Measurements from ENCODE around the gene TYMP. TPM values are rescaled to one million over a fixed set of nuclear protein-coding genes. Genes with fewer than 3 reads are reported as not detected.

Gene TYMP
- total and polyA plus RNA-seq, 2 of the 8 experiments (the other 6 are each of a cell fraction or from before 2014, with no cell fraction given): 0.43 to 0.48 TPM

DNA sequence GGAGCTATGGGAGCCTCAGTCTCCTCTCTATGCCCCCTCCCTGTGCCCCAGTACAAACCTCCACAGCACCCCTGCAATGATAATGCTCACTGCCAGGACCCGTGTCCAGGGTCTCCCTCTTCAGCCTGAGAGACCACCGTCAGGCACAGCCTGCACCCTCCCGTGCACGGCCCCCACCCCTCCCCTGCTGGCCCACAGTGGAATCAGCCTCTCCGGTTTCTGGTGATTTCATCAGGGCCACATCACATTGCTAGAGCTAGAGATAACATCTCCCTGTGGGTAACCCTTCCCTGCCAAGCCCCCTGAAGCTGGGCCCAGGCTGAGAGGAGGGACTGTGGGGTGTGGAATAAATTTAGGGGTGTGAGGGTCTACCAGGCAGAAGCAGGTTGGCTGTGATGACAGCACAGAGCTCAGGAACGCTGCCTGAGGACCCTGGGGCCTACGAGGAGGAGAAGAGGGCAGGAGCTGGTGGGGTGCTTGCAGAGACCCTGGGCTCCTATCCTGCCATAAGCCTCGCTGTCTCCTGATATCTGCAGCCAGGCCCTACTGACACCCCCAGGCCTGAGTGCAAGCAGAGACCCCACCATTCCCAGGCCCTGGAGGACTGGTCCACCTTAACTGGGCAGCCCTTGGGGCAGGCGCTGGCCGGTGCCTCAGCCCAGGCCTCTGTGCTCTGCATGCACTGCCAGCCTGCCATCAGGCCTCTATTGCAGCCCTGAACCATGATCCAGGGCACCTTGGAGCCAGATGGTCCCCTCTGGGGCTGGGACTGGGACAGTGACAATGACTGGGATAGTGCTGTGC, 15.9 kb upstream of the TYMP start, which contains the start of gene KLHDC7B (continued):
- TF ChIP-seq SIN3A (conservative IDR thresholded peaks at IDR 0.05 in 1 of 2, IDR thresholded peaks at IDR 0.05 in 1 of 2; ENCODE audit: low read depth in 1 of 2, low read length in 2 of 2) (no peak), RAD21 (IDR thresholded peaks at IDR 0.05 in 1 of 2, conservative IDR thresholded peaks at IDR 0.05 in 1 of 2; ENCODE audit: low read depth in 2 of 2, low read length in 2 of 2) (no peak), SIRT6 (IDR thresholded peaks at IDR 0.05; ENCODE audit: low read length) (no peak), MAFK (IDR thresholded peaks at IDR 0.05; ENCODE audit: low read depth, low read length) (no peak), EGR1 (IDR thresholded peaks at IDR 0.05; ENCODE audit: borderline replicate concordance, low read depth, low read length) (no peak), SAP30 (IDR thresholded peaks at IDR 0.05; ENCODE audit: insufficient read depth, insufficient replicate concordance, low read length) (no peak), ZNF274 (IDR thresholded peaks at IDR 0.05; ENCODE audit: borderline replicate concordance, extremely low read depth, low read length) (no peak), JUN (IDR thresholded peaks at IDR 0.05; ENCODE audit: low read depth, low read length) (no peak), CBX5 (IDR thresholded peaks at IDR 0.05; ENCODE audit: low read depth, low read length) (no peak)
